GM19328 (cell line): ENCODE measurements around the gene SUPT20HL2.
"Not testable (repeated sequence)": the region's sequence is repeated elsewhere in the genome, so short reads cannot be mapped to it uniquely, and the experiment has no call there.

Experiments
- ATAC-seq: cut with Tn5 transposase; IDR thresholded peaks from one replicate; pipeline ENCODE4 v1.9.1; 2021; ENCODE audit warnings: mild to moderate bottlenecking, moderate library complexity; ENCODE audit not compliant: unreplicated experiment

SUPT20HL2 gene

GRCh38 chrX:24310916-24311315 is 3.0 kb downstream of the SUPT20HL2 start:
- ATAC-seq: not testable (repeated sequence)

DNA sequence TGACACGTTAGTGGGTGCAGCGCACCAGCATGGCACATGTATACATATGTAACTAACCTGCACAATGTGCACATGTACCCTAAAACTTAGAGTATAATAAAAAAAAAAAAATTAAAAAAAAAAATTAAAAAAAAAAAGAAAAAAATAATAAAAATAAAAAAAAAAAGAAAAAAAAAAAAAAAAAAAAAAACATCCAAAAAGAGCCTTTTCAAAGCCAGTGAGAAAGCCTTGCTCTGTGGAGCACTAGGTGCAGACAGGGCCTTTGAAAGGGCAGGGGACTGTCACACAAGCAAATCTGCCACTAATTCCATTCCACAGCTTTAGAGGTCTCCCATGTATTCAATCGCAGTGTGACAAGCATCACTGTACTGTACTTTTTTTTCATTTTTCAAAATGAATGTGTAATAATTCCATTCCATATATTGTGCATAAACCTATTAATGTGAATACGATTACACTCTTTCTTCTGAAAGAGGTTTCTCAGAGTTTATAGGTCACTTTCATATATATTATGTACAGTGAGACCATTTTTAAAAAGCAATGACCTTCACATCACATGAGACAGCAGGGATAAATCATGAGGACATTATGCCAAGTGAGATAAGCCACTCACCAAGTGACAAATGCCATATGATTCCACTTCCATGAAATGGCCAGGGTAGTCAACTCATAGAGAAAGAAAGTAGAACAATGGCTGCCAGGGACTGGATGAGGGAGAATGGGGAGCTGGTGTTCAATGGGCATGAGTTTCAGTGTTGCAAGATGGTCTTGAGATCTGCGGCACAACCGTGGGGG is 4.1 kb downstream of the SUPT20HL2 start:
- ATAC-seq: not testable (repeated sequence)

DNA sequence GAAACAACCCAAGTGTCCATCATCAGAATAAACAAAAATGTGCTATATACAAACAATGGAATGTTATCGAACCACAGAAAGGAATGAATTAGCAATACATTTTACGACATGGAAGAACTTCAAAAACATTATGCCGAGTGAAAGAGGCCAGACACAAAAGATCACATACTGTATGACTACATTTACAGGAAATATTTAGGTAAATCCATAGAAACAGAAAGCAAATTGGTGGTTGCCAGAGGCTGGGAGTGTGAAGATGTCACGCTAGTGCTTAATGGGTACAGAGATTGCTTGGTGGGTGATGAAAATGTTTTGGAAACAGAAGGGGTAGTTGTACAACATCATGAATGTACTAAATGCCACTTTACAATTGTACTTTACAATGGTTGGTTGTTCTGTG is 5.1 kb downstream of the SUPT20HL2 start:
- ATAC-seq: not testable (repeated sequence)

- no peak for ATAC-seq
These were observed 7.4 kb downstream of the SUPT20HL2 start for GRCh38 chrX:24306440-24306839.

DNA sequence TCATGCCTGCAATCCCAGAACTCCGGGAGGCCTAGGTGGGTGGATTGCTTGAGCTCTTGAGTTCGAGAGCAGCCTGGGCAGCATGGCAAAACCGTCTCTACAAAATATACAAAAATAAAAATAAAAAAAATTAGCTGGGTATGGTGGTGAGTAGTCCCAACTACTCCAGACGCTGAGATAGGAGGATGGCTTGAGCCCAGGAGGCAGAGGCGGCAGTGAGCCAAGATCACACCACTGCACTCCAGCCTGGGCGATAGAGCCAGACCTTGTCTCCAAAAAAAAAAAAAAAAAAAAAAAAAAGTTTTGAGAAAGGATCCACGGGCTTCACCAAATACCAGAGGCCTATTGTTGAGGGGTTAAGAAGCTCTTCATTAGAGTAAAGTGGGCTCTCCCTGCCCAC is 8.0 kb downstream of the SUPT20HL2 start:
- no peak for ATAC-seq

- ATAC-seq: no peak
These were observed 12.1 kb downstream of the SUPT20HL2 start for GRCh38 chrX:24301806-24302205.

GRCh38 chrX:24301060-24301459 is 12.8 kb downstream of the SUPT20HL2 start:
- no peak for ATAC-seq

DNA sequence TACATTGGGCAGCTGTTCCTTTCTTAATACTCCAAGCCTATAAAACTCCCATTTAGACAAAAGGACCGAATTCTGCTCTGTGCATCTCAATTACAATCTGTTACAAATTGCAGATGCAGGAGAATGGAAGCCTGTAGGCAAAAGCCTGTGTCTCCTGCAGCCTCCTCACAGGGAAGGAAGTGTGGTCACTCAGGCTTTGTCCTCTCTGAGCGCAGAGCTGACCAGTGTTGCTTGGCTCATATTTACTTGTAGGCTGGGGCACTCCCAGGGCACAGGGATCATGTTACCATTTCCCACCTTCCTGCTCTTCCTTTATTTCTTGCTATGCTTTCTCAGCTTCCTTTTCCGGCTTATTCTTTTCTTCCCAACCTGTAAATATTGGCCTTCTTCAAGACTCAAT is 15.7 kb downstream of the SUPT20HL2 start:
- ATAC-seq: no peak

DNA sequence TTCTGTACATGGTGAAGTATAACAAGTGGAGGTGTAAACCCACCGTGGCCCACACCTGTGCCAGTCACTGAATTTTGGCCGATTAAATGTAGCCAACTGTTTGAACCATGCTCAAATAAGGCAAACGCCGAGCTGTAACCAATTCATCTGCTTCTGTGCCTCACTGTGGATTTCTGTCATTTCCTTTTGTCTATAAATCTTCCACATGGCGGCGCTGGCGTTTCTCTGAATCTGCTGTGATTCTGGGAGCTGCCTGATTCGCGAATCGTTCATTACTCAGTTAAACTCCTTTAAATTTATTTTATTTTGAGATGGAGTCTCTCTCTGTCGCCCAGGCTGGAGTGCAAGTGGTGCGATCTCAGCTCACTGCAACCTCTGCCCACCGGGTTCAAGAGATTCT is 19.2 kb downstream of the SUPT20HL2 start:
- no peak for ATAC-seq

GRCh38 chrX:24293412-24293811 is 20.5 kb downstream of the SUPT20HL2 start:
- ATAC-seq: no peak

- no peak for ATAC-seq
These were observed 21.5 kb downstream of the SUPT20HL2 start for GRCh38 chrX:24292353-24292752.

DNA sequence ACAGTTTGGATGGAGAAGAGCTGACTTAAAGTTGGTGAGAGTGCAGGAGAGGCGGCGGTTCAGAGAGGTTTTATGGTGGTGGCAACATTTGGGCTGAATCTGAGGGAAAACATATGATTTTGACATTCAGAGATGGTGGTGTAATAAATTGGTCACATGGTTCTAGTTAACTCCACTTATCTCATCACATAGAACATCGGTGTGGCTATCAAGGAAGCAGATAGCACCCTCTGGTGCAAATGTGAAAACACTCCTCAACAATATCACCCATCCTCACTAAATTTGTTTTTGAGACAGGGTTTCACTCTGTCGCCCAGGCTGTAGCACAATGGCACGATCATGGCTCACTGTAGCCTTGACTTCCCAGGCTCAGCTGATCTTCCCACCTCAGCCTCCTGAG is 28.8 kb downstream of the SUPT20HL2 start:
- ATAC-seq: no peak

DNA sequence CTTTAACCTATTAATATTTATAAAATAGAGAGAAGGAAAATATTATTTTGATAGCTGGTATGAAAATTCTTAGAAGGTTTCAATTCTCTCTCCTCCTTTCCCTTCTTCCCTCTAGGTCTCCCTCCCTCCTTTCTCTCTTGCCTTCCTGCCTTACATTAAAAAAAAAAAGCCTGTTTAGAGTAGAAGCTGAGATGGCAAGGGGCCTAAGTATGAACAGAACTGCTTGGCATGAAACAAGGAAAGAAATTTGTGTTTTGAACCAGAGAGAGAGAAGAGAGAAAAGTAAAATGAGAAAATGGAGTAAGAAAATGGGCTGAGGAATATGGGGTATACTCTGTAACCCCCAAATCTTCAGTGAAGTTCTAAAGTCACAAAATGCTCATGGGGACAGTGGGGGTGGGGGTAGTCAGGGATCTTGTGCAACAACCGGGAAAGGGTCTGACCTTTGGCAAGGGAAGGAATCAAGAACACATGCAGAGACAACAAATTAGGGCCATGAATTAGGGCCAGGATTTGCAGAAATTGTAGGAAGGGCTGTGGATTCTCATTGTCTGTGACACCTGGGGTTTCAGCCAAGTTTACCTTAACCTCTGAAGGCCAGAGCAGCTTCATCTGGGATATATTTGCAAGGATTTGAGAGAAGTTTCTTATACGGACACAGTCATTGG is 30.6 kb downstream of the SUPT20HL2 start:
- ATAC-seq: no peak

DNA sequence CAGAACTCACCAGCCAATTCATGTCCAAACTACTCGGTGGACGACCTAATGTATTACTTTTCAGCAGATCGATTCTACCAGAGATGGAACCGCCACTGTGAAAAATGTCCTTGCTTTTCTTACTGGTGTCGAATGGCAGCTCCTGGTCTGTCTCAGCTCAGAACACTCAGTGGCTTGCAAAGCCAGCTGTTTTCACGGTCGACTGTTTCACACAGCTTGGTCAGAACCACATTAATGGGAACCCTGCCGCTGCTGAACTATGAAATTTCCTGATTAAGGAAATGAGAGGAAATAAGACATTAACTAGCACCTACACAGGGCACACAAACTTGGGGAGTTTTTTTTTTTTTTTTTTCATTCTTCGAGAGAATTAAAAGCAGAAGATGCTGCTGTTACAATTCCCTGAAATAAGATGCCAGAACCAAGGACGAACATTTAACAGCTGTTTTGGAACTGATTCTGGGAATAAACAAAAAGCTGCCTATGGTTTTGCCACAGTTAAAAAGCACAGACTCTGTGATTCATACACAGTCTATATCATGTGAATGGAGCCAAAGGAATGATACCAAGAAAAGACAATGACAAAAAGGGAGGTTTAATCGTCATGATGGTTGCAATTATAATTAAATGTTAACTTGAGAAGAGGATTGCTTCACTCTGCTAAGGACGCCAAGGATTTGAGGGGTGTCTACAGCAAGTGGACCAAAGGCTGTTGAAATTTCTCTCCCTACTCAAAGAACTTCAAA is 31.3 kb downstream of the SUPT20HL2 start:
- no peak for ATAC-seq

GRCh38 chrX:24277405-24277804 is 36.5 kb downstream of the SUPT20HL2 start:
- no peak for ATAC-seq

- no peak for ATAC-seq
These were observed 37.9 kb downstream of the SUPT20HL2 start for GRCh38 chrX:24276015-24276414.

DNA sequence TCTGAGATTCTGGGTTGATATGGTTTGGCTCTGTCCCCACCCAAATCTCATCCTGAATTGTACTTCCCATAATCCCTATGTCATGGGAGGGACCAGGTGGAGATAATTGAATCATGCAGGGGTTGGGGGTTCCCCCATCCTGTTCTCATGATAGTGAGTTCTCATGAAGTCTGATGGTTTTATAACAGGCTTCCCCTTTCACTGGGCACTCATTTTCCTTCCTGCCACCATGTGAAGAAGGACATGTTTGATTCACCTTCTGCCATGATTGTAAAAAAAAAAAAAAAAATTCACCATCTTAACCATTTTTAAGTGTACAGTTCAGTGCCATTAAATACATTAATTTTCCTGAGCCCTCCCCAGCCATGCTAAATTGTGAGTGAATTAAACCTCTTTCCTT is 42.6 kb downstream of the SUPT20HL2 start:
- no peak for ATAC-seq

DNA sequence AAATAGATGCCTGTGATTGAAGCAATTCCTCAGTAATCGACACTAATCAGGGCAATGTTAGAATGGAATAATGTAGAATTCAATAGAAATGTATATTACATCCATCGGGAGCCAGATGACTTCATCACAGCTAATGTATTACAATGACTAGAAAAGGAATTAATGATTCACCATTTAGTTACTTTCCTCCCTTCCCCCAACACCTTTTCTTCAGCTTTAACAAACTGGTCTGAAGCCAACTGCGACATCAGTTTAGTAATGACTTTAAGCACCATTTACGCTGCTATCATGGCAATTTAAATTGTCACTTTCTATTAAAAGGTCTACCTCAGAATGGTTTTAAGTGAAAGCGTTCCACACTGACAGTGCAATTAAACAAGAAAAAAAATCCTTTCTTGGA is 45.1 kb downstream of the SUPT20HL2 start:
- no peak for ATAC-seq

DNA sequence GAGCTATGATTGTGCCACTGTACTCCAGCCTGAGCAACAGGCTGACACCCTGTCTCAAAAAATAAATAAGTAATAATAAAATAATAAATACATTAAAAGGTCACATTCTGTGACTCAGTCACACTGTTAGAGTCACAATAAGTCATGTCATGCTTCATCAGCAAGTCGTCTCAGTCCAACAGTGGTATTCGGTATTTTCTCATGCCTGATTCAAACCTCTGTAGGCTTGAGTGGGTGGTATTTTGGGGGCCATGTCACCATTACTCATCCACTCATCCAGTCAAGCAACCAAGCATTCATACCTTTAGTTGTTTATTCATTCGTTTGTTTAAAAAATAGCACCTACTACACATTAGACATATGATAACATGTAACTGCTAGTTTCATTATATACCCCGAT is 46.9 kb downstream of the SUPT20HL2 start:
- ATAC-seq: no peak

- ATAC-seq: no peak
These were observed 49.5 kb downstream of the SUPT20HL2 start for GRCh38 chrX:24264383-24264782.

GRCh38 chrX:24262309-24262708 is 51.6 kb downstream of the SUPT20HL2 start:
- no peak for ATAC-seq
